Activated naive CD4-positive, alpha-beta T cell treated with anti-CD3 and anti-CD28 coated beads, Interleukin-2, amount 50 U/mL, for 16 hours (primary cell): ENCODE results near the gene CISH.

ENCODE experiments used
- DNase-seq: peaks from one replicate; pipeline ENCODE4 v3.0.0-alpha.2; 2020

The CISH gene, protein sequence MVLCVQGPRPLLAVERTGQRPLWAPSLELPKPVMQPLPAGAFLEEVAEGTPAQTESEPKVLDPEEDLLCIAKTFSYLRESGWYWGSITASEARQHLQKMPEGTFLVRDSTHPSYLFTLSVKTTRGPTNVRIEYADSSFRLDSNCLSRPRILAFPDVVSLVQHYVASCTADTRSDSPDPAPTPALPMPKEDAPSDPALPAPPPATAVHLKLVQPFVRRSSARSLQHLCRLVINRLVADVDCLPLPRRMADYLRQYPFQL

DNA sequence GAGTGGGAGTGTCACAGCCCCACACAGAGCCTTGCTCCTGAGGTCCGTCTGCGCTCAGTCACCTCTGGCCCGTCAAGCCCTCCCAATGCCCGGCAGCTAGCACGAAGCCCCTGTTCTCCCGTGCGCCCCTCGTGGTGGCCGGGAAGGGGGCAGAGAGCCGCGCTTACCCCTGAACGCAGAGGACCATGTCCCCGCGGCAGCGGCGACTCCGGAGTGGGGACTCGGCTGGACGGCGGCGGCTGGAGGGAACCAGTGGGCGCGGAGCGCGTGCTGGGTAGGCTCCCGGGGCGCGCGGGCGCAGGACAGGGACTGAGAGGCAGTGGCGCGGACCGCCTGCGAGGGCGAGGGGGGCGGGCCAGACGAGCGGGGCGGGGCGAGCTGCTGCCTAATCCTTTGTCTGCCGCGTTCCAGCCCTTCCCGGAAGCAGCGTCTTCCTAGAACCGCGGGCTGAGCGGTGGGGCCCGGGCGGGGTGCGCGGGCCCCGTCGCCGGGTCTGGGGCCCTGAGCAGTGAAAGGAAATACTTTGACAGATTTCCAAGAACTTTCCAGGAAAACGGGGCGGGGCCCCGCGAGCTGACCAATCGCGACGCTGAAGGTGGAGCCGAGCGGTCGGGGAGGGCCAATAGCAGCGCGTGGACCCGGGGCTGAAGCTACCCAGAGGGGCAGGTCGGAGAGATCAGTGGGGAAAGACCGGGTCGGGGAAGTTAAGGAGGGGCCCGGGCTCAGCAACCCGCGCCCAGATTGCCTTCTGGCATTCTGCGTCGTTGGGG lies at the start of gene CISH:
Gene CISH (minus strand): TSS at position 311 of the 770 bp plus-strand sequence. CDS start 124 bp downstream, at position 187.
- peak; percentile 97 for DNase-seq

DNA sequence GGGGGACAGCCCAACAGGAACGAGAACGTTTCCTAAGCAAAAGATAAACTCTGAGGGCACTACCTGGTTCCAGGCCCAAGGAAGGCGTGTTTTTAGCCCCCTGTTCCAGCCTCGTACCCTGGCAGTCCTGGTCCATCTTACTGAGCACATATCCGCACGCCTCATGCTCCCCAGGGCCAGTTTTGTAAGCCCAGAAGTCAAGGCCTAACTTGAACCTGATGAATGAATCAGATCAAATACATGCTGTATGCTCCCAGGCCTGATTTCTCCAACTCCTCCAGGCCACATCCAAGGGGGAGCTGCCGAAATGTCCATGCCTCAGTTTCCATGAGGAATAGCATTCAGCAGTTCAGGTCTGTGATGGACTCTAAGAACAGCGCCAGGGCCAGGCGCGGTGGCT lies 48.8 kb upstream of the CISH start:
- DNase-seq = no peak

DNA sequence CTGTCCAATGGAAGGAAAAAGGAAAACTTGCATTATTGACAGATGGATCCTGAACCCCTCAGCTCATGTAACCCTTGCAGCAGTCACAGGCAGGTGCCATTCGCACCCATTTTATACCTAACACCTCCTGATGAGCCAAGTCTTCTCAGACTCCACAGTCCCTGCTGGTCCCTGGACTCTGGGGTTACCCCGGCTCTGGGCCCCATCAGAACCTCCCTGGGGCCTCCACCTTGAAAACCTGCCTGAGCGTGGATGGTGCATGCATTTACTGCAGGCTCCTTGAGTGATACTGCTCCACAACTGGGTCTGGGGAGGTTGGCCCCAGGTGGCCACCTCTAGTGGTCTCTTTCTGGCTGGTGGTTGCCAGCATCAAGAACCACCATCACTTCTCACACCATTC lies 47.3 kb upstream of the CISH start:
- no peak for DNase-seq

DNA sequence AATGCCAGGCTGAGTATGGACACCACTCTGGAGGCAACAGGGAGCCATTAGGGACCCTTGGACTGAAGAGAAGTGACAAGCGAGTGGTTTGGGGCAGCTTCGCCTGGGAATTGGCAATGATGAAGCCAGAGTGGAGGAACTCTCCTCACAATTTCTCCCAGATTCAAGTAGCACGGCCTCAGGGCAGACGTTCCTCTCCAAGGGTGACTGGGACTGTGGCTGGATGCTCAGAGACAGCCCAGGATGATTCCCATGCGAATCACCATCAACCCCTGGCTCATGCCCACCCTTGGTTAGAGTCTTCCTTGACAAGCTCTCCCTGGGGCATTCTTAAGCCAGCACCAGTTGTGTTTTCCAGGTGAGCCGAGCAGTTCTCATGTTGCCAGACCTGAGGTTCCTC lies 46.8 kb upstream of the CISH start:
- DNase-seq = no peak

DNA sequence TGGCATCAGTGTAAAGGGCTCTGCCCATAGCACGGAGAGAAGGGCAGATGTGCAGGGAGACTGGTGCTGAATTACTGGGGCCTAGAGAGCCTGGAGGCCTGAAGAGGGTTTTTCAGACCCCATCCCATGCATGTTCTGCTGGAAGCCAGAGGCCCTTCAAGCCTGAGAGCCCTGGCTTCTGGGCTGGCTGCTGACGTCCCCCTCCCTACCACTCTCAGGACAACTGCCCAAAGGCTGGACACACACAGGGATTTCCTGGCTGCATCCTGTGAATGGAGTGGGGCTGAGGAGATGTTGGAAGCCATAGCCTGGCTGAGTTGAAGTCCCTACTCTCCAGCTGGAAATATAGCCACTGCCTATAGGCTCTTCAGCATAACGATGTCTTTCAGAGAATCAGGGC lies 46.2 kb upstream of the CISH start:
- no peak for DNase-seq

DNA sequence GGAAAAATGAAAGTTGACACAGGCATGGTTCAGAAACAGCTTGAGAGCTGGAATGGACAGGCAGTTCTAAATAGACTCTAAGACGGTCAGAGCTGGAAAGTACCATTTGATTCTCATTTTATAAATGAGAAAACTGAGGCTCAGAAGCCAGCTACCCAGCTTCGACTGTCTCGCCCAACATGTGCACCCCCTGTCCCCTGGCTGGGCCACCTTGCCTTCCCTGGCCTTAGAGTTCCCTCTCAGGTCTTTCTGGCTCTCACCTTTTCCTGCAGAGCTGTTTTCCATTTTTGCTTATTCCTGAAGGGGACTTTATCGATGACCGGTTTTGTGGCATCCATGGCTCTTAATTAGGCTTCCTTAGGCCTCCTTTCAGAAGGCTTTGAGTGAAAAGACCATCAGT lies 45.8 kb upstream of the CISH start:
- DNase-seq = no peak

DNA sequence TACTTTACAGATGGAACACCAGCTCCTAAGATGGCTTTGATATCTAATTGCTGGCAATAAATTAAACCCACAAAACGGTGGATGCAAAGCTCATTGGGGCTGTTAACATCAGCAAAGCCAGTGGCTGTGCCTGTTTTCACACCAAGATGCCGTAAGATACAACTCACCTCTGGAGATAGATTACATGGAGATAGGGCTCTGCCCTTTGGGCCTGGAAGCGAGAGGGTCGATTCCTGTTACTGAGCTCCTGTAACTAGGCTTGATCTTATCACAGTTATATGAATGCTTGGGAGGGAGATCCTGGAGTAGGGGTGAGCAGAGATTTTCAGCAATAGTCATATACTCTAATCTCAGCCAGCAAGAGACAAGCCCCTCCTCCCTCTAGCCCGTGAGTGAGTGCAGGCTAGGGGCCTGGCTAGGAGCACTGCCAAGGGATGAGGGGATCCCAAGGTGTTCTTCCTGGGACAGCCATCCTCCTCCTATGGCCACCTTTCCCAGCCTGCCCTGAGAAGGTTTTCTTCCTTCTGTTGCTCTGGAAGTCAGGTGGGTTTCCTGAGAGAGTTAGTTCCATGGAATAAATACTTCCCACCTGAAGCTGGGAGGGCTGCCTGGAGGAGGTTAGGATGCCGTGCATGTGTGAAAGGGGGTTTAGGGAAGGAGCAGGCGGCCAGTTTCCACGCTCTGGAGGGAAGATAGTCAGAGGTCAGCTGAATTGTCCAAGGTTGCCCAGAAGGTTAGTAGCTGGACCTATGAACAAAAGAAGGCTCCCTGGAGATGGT lies 45.0 kb upstream of the CISH start:
- DNase-seq = no peak

DNA sequence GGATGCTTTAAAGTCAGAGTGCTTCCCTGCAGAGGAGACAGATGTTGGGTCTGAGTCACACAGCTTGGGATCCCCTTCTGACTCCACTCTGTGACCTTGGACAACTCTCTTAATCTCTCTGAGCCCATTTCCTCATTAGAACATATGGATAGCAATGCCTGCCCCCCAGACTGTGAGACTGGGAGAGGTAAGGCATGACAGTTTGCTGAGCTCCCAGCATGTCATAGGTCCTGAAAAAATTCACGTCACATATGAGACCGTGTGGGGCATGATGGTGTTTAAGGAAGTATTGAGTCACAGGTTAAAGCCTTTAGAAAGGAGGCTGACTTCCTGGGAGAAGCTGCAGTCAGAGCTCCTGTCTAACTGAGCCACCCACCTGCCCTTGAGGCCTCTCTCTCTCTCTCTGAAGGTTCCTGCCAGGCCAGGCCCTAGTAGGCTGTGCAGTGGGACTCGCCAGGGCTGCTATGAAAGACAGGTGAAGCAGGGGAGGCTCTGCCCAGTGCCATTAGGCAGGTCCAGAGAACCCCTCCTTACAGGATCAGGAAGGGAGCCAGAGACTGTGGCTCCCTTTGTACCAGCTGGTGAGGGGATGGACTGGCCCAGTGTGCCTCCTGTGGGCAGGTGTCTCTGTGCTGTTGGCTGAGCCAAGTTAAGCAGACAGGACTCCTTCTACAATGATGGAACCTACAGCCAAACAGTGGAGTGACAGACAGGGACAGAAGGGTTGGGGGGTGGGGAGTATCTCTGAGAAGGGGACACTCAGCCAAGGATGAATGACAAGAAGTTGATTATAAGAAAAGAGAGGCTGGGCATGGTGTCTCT lies 43.6 kb upstream of the CISH start:
- DNase-seq = peak; percentile 28

DNA sequence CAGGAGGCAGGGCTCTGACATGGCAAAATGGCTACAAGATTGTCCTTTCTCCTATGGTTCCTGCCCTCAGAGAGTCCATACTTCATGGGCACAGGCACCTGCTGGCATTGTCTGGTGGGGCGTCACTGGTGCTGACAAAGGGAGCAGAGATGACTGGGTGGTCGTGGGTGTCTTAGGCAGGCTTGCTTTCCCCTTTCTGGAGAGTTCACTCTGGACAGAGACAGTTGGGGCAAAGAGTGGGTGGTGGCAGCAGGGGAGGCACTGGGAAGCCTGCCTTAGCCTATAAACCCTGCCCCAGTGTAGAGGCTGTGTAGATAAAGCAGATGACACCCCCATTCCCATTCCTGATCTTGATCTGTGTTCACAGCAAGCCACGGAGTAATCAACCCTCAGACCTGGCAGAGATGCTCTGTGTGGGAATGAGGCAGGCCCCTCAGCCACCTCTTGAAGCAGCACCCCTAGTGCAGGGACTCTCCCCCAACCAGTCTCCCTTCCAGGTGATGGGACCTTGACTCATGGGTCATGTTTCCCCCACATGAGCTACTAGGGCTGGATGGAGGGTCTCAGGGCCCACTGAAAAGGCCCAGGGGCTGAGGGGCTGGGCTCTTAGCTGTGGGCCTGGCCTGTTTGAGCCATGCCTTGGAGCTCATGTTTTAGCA lies 42.5 kb upstream of the CISH start:
- no peak for DNase-seq

DNA sequence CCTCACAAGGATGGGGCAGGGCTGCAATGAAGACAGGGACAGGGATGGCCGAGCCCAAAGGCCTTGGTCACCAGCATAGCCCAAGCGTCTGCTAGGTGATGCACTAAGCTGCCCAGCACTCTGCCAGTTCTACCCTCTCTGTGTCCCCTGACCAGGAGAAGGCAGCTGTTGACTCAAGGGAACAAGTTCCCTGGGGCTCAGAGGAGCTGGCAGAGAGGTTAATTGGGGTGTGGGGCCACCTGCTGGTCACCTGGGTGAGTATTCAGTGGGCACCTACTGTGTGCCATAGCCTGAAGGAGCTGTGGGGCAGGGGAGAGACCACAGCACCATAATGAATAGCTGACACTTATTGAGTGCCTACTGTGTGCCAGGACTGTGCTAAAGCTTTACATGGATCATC lies 41.1 kb upstream of the CISH start:
- DNase-seq = peak; percentile 53

DNA sequence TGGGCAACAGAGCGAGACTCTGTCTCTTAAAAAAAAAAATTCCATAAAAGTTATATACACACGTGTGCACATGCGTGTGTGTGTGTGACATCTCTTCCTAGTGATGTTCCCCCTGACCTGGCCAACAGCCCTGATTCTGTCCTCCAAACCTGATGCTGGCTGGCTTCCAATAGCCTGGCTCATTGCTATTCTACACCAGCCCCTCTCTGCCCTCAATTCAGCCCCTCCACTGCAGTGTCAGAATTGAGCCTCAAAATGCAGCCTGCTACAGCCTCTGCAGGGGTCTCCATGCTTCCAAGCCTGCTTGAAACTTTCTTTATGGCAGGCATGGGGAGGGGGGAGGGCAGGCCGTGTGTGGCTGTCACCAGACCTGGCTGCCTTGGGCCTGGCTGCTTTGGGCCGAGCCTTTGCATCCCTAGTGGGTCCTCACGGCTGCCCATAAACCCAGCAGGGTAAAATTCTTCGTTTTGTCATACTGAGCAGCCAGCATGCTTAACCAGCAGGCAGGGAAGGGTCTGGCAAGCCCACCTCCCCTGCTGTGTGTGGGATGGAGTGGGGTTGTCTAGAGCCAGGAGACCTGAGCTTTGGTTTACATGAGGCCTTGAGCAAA lies 40.5 kb upstream of the CISH start:
- DNase-seq = no peak

DNA sequence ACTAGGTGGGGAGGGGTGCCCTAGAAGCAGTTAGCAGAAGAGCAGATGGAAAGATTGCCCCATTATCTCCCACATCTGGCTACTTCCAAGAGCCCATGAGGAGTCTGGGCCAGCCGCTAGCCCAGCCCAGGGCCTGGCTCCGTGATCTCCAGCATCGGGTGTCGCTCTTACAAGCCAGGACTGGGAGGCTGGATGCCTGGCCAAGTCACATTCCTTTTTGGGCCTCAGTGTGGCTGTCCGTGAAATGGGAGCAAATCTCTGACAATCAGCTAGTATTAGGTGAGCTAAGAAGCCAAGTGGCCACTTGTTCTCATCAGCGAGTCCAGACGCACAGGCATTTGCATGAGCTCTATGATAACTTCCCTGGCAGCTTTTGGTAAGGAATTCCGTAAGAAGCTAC lies 39.9 kb upstream of the CISH start:
- no peak for DNase-seq

DNA sequence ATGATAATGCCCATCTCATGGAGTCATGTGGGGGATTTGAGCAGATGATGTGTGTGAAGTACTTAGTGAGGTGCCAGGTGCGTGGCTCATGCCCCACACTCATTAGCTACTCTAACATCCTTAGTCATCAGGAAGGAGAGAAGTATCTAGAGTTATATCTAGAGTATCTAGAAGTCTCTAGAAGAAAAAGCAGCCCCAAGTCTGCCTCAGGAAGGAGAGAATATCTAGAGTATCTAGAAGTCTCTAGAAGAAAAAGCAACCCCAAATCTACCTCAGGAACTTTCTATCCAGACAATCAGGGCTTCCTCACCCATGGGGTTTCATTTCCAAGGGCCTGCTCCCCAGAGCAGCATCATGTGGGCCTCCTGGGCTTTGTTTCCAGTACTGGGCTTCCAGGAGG lies 38.4 kb upstream of the CISH start:
- no peak for DNase-seq

DNA sequence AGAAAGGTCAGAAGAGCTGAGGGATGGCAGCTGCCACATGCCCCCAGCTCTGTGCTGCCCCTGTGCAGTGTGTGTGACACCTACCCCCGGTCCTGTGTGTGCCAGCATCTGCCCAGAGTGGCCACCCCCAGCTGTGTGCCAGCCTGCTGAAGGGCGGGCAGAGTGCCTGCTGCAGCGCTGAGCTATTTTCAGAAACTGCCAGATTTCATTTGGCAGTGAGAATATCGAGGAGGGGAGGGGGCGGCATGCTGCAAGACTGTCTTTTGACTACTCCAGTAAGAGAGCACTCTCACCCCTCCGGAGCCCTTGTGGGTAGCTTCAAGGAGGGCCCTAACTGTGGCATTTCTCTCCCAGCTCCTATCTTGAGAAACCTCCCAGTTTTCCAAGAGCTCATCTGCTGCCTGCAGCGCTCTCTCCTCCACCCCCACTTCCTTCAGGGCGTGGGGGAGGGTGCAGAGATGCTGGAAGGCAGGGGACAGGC lies 37.9 kb upstream of the CISH start:
- no peak for DNase-seq

DNA sequence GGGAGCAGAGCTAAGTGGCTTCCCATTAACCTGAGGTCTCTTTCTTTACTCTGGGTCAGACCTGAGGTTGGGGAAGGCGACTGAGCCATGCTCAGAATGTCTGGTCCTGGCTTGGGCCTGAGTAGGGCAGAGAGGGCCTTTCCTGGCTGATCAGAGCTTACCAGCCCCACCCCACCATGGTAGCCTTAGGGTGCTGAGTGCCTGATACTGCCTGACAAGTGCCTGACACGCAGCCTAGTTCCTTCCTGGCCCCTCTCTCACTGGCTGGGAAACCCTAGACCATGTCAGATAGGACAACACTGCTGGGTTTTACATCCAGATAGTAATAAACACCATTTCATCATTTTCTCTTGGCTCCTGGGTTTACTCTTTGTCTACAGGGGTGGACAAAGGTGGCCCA lies 37.4 kb upstream of the CISH start:
- DNase-seq = no peak

DNA sequence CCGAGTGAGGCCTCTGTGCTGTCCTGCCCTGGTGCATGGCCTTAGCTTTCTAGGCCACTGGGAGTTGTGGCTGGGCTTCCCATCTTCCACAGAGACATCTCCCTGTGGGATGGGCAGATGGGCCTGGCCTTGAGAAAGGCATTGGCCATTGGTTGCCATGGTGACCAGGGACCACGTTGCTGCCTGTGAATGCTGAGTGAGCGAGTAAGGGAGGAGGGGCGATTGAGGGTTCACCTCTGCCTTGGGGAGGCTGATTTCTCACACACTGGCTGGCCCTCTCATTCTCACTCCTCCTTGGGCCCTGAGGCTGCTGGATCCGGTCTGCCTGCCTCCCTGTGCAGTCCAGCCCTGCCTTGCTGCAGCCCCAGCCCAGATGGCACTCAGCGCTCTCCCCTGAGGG lies 36.7 kb upstream of the CISH start:
- no peak for DNase-seq

DNA sequence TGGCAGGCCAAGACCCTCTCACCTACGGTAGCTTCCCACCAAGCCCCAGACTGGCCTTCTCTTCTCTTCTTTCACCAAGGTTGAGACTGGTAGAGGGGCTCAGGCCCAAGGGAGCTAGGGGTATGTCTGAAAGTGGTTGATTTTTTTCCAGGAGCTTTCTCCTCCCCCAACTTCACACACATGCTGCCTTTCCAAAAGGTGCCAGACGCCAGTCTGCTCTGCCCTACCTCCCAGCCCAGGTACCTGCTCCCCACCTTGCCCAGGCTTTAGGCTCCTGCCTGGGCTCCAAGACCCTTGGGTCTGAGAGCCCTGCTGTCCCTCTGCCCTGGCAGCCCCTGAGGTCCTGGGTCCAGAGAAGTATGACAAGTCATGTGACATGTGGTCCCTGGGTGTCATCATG lies 33.8 kb upstream of the CISH start:
- DNase-seq = no peak

DNA sequence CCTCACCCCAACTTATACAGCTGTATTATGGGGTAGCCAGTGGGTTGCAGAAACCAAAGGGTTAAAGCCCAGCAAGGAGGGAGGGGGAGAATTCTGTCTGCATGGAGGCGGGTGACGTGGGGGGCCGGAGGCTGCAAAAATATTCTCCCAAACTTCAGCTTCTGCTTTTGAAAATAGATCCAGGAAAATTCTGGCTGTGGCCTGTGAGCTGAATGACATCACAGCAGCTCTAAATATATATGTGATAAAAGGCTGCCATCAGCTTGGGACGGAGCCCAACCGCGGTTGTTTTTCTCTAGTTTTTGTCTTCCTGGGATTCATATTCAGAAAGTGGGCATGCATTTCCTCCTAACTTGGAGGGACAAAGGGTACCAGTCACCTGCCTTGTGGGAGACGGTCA lies 33.0 kb upstream of the CISH start:
- no peak for DNase-seq

DNA sequence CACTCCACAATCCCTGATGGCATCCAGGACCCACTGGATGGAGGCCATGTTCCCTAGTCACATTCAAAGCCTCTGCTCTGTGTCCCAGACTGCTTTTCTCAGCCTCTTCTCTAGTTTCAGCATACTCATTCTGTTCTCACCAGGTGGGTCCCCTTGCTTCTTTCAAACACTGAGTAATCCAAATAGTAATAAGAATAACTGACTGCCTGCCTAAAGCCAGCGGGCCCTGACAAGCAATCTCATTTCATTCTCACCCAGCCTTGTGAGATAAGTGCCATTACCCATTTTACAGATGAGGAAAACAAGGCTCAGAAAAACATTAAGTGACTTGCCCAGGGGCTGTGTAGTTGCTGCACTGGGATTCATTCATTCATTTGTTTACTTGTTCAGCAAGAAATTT lies 30.8 kb upstream of the CISH start:
- DNase-seq = no peak

DNA sequence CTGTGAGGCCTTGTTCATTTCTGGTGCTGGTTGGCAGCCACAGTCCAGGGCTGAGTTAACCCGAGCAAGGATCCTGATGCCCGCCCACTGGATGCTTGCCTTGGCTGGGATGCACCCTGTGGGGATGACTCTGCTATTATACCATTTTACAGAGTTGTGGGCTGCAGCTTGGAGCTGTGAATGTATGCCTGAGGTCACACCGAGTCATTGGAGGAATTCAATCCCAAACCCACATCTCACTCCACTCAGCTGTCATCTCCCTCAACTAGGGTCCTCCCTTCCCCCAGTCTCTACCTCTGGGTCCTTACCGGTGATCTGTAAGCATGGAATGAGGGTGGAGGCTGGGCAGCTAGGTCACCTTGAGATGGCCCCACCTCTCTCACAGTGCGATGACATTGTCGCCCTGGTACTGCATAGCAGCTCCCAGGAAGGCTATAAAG lies 27.5 kb upstream of the CISH start:
- no peak for DNase-seq

DNA sequence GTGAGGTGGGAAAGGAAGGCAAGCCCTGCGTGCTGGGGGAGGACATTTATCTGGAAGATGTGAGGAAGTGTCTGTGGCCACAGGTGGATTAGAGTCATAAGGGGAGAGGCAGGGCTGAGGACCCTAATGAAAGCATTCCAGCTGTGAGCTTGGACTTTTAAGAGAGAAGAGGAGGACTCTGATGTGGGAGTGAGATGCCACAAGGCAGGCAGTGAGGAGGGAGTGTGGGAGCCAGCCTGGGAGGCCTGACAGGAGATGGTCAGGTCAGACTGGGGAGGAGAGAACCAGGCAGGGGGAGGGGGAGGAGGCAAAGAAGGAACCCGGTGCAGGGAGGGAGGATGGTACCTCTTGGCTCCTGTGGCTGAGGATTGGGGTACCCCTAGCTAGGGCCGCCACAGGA lies 26.4 kb upstream of the CISH start:
- DNase-seq = no peak

DNA sequence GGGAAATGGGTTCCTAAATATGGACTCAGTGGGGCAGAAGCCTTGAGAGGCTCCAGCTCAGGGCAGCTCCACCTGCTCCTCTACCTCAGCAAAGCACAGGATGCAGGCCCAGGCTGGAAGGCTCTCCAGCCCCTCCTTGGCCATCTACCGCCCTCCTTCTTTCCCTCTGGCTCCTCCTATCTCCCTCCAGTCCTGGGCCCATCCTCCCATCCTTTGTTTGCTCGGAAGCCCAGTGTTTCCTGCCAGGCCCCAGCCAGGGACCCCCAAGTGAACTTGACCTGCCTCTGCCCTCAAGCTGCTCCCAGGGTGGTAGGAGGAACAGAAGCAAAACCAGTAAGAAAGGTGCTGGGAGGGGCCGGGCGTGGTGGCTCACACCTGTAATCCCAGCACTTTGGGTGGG lies 25.4 kb upstream of the CISH start:
- DNase-seq = no peak
